ENCODE measurements around the gene SH3D19.

DNA sequence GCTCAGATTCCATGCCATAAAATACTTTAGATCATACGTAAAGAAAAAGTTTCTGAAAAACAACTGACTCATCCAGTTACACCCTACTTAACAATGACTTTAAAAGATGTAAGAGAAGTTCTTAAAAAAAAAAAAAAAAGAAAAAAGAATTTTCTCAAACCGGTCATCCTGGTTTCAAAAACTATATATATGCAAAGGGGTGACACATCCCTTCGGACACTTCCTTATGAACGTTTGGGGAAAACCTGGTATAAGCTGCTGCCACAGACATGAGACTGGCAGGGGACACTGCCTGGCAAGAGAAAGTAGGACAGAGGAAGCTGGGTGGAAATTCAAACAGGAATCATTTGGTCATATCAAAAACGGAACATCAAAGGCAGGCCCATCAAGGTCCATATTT lies 129.6 kb downstream of the SH3D19 start:
- TF ChIP-seq PAX5 (IDR thresholded peaks at IDR 0.05; ENCODE audit: insufficient read depth, low read length, severe bottlenecking) (no peak), POLR2A (IDR thresholded peaks at IDR 0.05; ENCODE audit: low read depth, low read length) (no peak), POLR2AphosphoS5 (IDR thresholded peaks at IDR 0.05; ENCODE audit: low read depth, low read length) (no peak), TAF1 (IDR thresholded peaks at IDR 0.05; ENCODE audit: low read depth, low read length) (no peak)

All from GM12891 (cell line).